Mesendoderm (in vitro differentiated cells): ENCODE measurements around the gene LGR5.

Experiments
- DNase-seq: peaks from one replicate; pipeline ENCODE4 v3.0.0; 2013
- H2AK5ac ChIP-seq: 2 replicates; pipeline ENCODE4 v1.6.1; 2013; ENCODE audit warnings: low read length, inconsistent platforms
- H2BK120ac ChIP-seq: 2 replicates; pipeline ENCODE4 v1.6.1; 2013; ENCODE audit warnings: low read depth, mild to moderate bottlenecking, low read length, moderate library complexity, mixed read lengths
- H2BK15ac ChIP-seq: replicated peaks from 2 replicates; pipeline ENCODE4 v1.6.1; 2013; ENCODE audit warnings: low read depth, mild to moderate bottlenecking, moderate library complexity
- H2BK5ac ChIP-seq: 2 replicates; pipeline ENCODE4 v1.6.1; 2013; ENCODE audit warnings: low read length, inconsistent platforms
- H3K18ac ChIP-seq: 2 replicates; pipeline ENCODE4 v1.6.1; 2013; ENCODE audit warnings: mild to moderate bottlenecking, low read length, mixed read lengths
- H3K23ac ChIP-seq: one replicate; pipeline ENCODE4 v1.6.1; 2013; ENCODE audit warnings: low read length
- H3K27ac ChIP-seq: 2 replicates; pipeline ENCODE4 v1.5.1; 2013; ENCODE audit warnings: low read depth, mild to moderate bottlenecking, inconsistent platforms, low read length, moderate library complexity
- H3K27me3 ChIP-seq: 2 replicates; pipeline ENCODE4 v1.6.1; 2013; ENCODE audit warnings: low read length, control low read depth, mild to moderate bottlenecking, inconsistent platforms; ENCODE audit not compliant: insufficient read depth, poor library complexity
- H3K36me3 ChIP-seq: 2 replicates; pipeline ENCODE4 v1.6.1; 2013; ENCODE audit warnings: low read length, inconsistent platforms; ENCODE audit not compliant: control insufficient read depth, insufficient read depth
- H3K4ac ChIP-seq: one replicate; pipeline ENCODE4 v1.6.1; 2013; ENCODE audit warnings: low read depth, mild to moderate bottlenecking, low read length, moderate library complexity
- H3K4me1 ChIP-seq: 2 replicates; pipeline ENCODE4 v1.6.1; 2013; ENCODE audit warnings: low read depth, low read length, inconsistent platforms; ENCODE audit not compliant: control insufficient read depth
- H3K4me2 ChIP-seq: 2 replicates; pipeline ENCODE4 v1.6.1; 2013; ENCODE audit warnings: low read length
- H3K4me3 ChIP-seq: 2 replicates; pipeline ENCODE4 v1.5.1; 2013; ENCODE audit warnings: mild to moderate bottlenecking, low read length
- H3K56ac ChIP-seq: one replicate; pipeline ENCODE4 v1.6.1; 2013; ENCODE audit warnings: low read length
- H3K79me1 ChIP-seq: 2 replicates; pipeline ENCODE4 v1.6.1; 2013; ENCODE audit warnings: low read length, inconsistent platforms
- H3K79me2 ChIP-seq: 2 replicates; pipeline ENCODE4 v1.6.1; 2013; ENCODE audit warnings: mild to moderate bottlenecking, low read length; ENCODE audit not compliant: control insufficient read depth, insufficient read depth
- H3K9ac ChIP-seq: 2 replicates; pipeline ENCODE4 v1.6.1; 2013; ENCODE audit warnings: low read length, inconsistent platforms
- H4K5ac ChIP-seq: one replicate; pipeline ENCODE4 v1.6.1; 2013; ENCODE audit warnings: low read length
- H4K8ac ChIP-seq: one replicate; pipeline ENCODE4 v1.6.1; 2013; ENCODE audit warnings: low read depth, mild to moderate bottlenecking, control low read depth, low read length, moderate library complexity
- WGBS: extraction: QIAGEN DNeasy Blood & Tissue Kit; methylation state at CpG from one replicate; pipeline ENCODE4 v1.1.7; 2013; ENCODE audit warnings: low lambda C conversion rate, missing lambda C conversion rate; ENCODE audit not compliant: insufficient coverage; ENCODE audit errors: extremely low coverage; 5-methylcytosine and 5-hydroxymethylcytosine counted together

LGR5 gene

DNA sequence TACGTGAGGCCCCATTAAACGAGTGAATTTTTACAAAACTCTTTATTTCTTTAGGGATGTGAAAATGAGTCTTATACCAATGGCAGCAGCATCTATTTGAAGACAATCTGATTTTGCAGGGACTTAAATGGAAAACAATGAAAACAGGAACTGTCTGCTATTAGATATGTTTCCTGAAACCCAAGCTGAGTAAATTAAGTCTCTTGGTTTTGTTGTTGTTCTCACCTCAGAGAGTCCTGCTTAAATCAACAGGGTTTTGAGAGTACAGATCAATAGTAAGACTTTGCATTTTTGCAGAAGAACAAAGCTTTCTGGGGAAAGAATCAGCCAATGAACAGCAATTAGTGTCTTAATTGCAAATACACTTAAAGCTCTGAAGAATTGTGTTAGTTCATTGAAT, 39.1 kb upstream of the LGR5 start:
- Histone ChIP-seq H2AK5ac (no peak overlapping the region), H3K79me1 (no peaks in the 10 kb centered on the region), H3K9ac (no peak overlapping the region), H3K23ac (no peak overlapping the region), H4K5ac (no peak overlapping the region), H3K4me3 (no peak overlapping the region), H3K36me3 (no peaks in the 10 kb centered on the region), H4K8ac (no peak overlapping the region), H2BK5ac (no peak overlapping the region), H3K18ac (no peak overlapping the region), H3K79me2 (no peaks in the 10 kb centered on the region), H3K4me1 (no peaks in the 10 kb centered on the region), H2BK120ac (no peak overlapping the region), H3K4ac (no peak overlapping the region), H3K27ac (no peak overlapping the region), H3K4me2 (no peak overlapping the region), H3K56ac (no peak overlapping the region), H3K27me3 (no peaks in the 10 kb centered on the region), H2BK15ac (no peak overlapping the region)
- no peak for DNase-seq
- WGBS = no CpG with 5 or more reads among the region's 2 CpGs

DNA sequence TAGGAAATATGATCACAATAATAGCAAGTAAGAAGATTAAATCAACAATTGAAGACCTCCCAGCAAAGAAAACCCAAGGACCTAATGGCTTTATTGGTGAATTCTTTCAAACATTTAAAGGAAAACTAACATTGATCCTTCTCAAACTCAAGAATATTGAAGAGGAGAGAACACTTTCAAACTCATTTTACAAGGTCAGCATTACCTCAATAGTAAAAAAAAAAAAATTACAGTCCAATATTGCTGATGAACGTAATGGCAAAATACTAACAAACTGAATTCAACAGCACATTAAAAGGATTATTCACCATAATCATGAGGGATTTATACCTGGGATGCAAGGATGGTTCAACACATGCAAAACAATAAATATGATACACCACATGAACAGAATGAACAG, 33.7 kb upstream of the LGR5 start:
- H3K23ac ChIP-seq = no peak overlapping the region
- H3K79me1 ChIP-seq = no peaks in the 10 kb centered on the region
- H3K4me1 ChIP-seq = no peaks in the 10 kb centered on the region
- no peak overlapping the region for H2AK5ac ChIP-seq
- no peak overlapping the region for H3K4me2 ChIP-seq
- no peak overlapping the region for H3K27ac ChIP-seq
- H4K5ac ChIP-seq = no peak overlapping the region
- H3K4ac ChIP-seq = no peak overlapping the region
- H3K56ac ChIP-seq = no peak overlapping the region
- no peak overlapping the region for H3K4me3 ChIP-seq
- no peak overlapping the region for H3K18ac ChIP-seq
- no CpG with 5 or more reads among the region's 1 CpG for WGBS
- H3K9ac ChIP-seq = no peak overlapping the region
- H2BK5ac ChIP-seq = no peak overlapping the region
- H2BK120ac ChIP-seq = no peak overlapping the region
- no peaks in the 10 kb centered on the region for H3K36me3 ChIP-seq
- DNase-seq = no peak
- no peak overlapping the region for H2BK15ac ChIP-seq
- no peak overlapping the region for H4K8ac ChIP-seq
- H3K79me2 ChIP-seq = no peaks in the 10 kb centered on the region
- no peaks in the 10 kb centered on the region for H3K27me3 ChIP-seq

DNA sequence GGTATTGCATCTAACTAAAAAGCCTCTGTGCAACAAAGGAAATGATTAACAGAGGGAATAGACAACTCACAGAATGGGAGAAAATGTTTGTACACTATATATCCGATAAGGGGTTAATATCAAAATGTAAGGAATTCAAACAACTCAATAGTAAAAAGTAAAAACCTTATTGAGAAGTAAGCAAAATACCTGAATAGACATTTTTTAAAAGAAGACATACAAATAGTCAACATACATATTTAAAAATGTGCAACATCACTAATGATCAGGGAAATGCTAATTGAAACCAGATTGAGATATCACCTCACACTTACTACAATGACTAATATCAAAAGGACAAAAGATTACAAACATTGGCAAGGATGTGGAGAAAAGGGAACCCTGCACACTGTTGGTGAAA, 31.9 kb upstream of the LGR5 start:
- Histone ChIP-seq H2BK15ac (no peak overlapping the region), H2AK5ac (no peak overlapping the region), H2BK120ac (no peak overlapping the region), H4K8ac (no peak overlapping the region), H3K36me3 (no peaks in the 10 kb centered on the region), H3K4ac (no peak overlapping the region), H3K27ac (no peak overlapping the region), H4K5ac (no peak overlapping the region), H3K56ac (no peak overlapping the region), H3K79me1 (no peaks in the 10 kb centered on the region), H3K18ac (no peak overlapping the region), H3K4me3 (no peak overlapping the region), H3K23ac (no peak overlapping the region), H3K4me1 (no peaks in the 10 kb centered on the region), H2BK5ac (no peak overlapping the region), H3K9ac (no peak overlapping the region), H3K79me2 (no peaks in the 10 kb centered on the region), H3K4me2 (no peak overlapping the region), H3K27me3 (no peaks in the 10 kb centered on the region)
- WGBS = no CpG with 5 or more reads among the region's 1 CpG
- no peak for DNase-seq

DNA sequence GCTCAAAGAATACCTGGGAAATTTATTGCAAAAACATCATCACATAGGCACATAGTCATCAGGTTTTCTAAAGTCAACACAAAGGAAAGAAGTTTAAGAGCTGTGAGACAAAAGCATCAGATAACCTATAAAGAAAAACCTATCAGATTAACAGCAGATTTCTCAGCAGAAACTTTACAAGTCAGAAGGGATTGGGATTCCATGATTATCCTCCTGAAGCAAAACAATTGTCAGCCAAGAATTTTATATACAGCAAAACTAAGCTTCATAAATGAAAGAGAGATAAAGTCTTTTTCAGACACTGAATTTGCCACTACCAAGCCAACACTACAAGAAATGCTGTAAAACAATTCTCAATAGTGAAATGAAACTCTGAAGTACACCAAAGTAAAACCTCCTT, 28.8 kb upstream of the LGR5 start:
- Histone ChIP-seq H2BK5ac (no peak overlapping the region), H3K79me1 (no peaks in the 10 kb centered on the region), H3K9ac (no peak overlapping the region), H3K79me2 (no peaks in the 10 kb centered on the region), H3K4me2 (no peak overlapping the region), H3K27me3 (no peaks in the 10 kb centered on the region), H4K8ac (no peak overlapping the region), H3K23ac (no peak overlapping the region), H3K18ac (no peak overlapping the region), H4K5ac (no peak overlapping the region), H3K56ac (no peak overlapping the region), H3K4ac (no peak overlapping the region), H2BK15ac (no peak overlapping the region), H3K27ac (no peak overlapping the region), H2BK120ac (no peak overlapping the region), H2AK5ac (no peak overlapping the region), H3K4me1 (no peaks in the 10 kb centered on the region), H3K36me3 (no peaks in the 10 kb centered on the region), H3K4me3 (no peak overlapping the region)
- DNase-seq = no peak

DNA sequence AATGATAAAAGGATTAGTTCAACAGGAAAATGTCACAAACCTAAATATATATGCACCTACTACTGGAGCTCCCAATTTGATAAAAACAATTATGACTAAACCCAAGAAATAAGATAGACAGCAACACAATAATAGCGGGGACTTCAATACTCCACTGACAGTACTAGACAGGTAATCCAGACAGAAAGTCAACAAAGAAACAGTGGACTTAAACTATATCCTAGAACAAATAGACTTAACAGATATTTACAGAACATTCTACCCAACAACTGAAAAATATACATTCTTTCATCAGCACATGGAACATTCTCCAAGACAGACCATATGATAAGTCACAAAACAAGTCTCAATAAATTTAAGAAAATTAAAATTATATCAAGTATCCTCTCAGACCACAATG, 28.0 kb upstream of the LGR5 start:
- no peak overlapping the region for H3K18ac ChIP-seq
- DNase-seq = no peak
- H3K9ac ChIP-seq = no peak overlapping the region
- H3K27me3 ChIP-seq = no peaks in the 10 kb centered on the region
- H2BK120ac ChIP-seq = no peak overlapping the region
- no peaks in the 10 kb centered on the region for H3K79me1 ChIP-seq
- H3K27ac ChIP-seq = no peak overlapping the region
- H4K8ac ChIP-seq = no peak overlapping the region
- WGBS = no CpG with 5 or more reads among the region's 1 CpG
- H2BK15ac ChIP-seq = no peak overlapping the region
- no peak overlapping the region for H3K56ac ChIP-seq
- H2BK5ac ChIP-seq = no peak overlapping the region
- no peaks in the 10 kb centered on the region for H3K79me2 ChIP-seq
- H3K4me3 ChIP-seq = no peak overlapping the region
- H3K36me3 ChIP-seq = no peaks in the 10 kb centered on the region
- no peak overlapping the region for H3K23ac ChIP-seq
- no peak overlapping the region for H3K4me2 ChIP-seq
- no peak overlapping the region for H4K5ac ChIP-seq
- H3K4me1 ChIP-seq = no peaks in the 10 kb centered on the region
- no peak overlapping the region for H2AK5ac ChIP-seq
- no peak overlapping the region for H3K4ac ChIP-seq

DNA sequence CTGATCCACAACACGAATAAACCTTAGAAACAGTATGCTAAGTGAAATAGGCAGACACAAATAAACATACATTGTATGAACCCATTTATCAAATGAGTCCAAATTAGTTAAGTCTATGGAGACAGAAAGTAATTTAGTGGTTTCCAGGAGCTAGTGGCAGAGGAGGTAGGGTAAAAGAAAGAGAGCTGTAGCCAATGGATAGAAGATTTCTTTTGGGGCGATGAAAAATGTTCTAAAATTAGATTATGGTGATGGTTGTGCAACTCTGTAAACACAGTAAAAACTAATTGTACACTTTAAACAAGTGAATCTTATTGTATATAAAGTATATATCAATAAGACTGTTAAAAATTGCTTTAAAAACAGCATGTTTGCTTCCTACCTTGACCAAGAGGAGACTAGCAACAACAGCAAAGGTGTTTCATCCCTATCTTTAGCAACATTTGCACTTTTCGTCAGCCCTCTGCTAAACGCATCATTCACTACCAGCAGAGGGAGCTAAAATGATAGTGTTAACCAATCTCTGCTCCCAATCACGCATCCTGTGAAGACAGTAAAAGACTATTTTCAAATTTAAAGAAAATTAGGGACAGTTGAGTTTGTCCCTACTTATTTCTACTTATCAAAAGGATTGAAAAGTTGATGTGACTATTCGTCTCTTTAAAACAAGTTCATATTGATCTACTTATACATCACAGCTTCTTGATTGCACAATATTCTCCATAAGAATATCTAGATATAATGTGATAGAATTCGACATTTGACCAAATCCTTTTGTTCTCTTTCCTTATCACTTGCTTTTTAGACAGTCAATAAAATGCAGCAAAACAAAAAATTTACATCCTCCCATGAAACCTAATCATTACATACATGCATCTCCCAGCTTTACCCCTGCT, 24.0 kb upstream of the LGR5 start:
- peak; percentile 71 for DNase-seq
- H3K9ac ChIP-seq = no peak overlapping the region
- H3K79me2 ChIP-seq = no peaks in the 10 kb centered on the region
- H3K79me1 ChIP-seq = no peaks in the 10 kb centered on the region
- H3K36me3 ChIP-seq = no peaks in the 10 kb centered on the region
- no peak overlapping the region for H2BK120ac ChIP-seq
- no peak overlapping the region for H3K23ac ChIP-seq
- no peak overlapping the region for H3K56ac ChIP-seq
- no peaks in the 10 kb centered on the region for H3K27me3 ChIP-seq
- H2BK5ac ChIP-seq = no peak overlapping the region
- no CpG with 5 or more reads among the region's 7 CpGs for WGBS
- no peak overlapping the region for H4K5ac ChIP-seq
- H2BK15ac ChIP-seq = no peak overlapping the region
- H3K27ac ChIP-seq = no peak overlapping the region
- no peak overlapping the region for H3K4me2 ChIP-seq
- no peaks in the 10 kb centered on the region for H3K4me1 ChIP-seq
- no peak overlapping the region for H2AK5ac ChIP-seq
- H4K8ac ChIP-seq = no peak overlapping the region
- H3K18ac ChIP-seq = no peak overlapping the region
- no peak overlapping the region for H3K4ac ChIP-seq
- H3K4me3 ChIP-seq = no peak overlapping the region
